GM19372 (cell line): Measurements from ENCODE around the gene FIG4.
"Not testable (repeated sequence)": the region's sequence is repeated elsewhere in the genome, so short reads cannot be mapped to it uniquely, and the experiment has no call there.

Experiments
- ATAC-seq: cut with Tn5 transposase; IDR thresholded peaks from one replicate; pipeline ENCODE4 v1.9.1; 2021; ENCODE audit warnings: mild to moderate bottlenecking, low read depth, moderate library complexity; ENCODE audit not compliant: unreplicated experiment

Gene FIG4

DNA sequence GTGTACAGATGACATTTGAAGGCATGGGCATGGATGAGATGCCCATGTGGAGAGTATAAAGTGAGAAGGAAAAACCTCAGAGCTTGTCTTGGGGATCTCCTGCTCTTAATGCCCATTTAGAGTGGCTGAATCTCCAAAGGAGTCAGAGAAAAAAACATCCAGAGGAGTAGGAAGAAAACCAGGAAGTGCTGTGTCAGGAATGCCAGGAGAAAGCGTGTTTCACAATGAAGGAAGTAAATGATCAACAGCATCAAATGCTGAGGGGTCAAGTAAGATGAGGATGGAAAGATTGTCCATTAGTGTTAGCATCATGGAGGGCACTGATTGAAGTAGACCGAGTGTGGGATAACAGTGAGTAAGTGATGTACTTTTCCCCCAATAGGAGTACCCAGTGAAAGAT is 56.1 kb downstream of the FIG4 start:
- ATAC-seq = no peak

DNA sequence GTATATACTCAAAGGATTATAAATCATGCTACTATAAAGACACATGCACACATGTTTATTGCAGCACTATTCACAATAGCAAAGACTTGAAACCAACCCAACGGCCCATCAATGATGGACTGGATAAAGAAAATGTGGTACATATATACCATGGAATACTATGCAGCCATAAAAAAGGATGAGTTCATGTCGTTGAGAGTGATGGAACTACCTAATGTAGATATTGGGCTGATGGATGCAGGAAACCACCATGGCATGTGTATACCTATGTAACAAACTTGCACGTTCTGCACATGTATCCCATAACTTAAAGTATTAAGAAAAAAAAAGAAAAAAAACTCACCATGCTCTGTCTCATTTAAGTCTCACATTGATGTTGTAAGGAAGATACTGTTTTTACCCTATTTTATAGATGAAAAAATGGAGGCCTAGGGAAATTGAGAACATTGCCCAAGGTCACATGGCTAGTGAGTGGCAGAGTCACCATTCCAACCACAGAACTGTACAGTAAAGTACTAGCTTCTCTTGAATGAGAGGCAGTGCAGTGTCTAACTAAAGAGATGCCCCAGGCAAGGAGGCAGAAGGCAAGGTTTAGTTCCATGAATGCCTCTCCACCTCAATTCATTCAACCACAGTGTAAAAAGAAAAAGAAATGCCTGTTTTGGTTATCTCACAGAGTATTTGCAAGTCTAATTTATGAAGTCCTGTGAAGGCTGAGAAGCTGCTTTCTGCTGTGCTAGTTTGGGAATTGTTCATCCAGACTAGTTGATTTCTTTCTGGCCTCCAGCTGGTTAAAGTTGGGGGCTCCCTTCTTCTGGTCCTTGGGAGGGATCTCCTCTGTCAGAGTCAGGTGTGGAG is 68.2 kb downstream of the FIG4 start:
- ATAC-seq = no peak

DNA sequence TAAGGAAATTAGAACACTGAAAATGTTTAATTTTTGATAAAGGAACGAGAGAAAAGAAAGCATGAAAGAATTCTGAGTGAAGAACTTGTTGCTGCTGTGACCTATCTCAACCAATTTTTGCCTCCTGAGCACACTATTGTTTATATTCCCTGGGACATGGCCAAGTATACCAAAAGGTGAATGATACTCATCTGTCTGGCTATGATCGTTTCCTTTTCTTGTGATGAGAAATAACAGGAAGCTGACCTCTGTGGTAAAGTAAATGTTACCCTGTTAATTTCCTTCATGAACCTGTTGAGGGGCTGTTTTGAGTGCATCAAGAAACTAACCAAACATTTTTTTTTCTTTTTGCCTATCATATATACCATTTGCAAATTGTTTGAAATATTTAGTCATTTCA is 69.1 kb downstream of the FIG4 start:
- no peak for ATAC-seq

DNA sequence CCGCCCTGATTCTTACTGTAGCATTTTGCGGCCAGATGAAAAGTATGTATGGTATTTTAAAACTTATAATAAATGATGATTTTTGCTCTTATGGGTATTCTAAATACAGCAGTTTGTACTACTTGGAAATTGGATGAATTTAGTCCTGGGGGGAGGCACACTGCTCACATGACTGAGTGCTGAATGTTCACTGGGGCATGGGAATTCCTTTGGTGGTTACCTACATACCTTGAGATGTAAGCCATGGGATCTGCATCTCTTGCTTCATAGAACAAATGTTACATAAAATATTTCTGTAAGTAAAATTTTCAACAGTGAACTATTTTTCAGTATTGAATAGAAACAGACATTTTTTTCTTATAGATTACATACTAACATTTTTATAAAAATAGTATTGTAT is 71.1 kb downstream of the FIG4 start:
- no peak for ATAC-seq

DNA sequence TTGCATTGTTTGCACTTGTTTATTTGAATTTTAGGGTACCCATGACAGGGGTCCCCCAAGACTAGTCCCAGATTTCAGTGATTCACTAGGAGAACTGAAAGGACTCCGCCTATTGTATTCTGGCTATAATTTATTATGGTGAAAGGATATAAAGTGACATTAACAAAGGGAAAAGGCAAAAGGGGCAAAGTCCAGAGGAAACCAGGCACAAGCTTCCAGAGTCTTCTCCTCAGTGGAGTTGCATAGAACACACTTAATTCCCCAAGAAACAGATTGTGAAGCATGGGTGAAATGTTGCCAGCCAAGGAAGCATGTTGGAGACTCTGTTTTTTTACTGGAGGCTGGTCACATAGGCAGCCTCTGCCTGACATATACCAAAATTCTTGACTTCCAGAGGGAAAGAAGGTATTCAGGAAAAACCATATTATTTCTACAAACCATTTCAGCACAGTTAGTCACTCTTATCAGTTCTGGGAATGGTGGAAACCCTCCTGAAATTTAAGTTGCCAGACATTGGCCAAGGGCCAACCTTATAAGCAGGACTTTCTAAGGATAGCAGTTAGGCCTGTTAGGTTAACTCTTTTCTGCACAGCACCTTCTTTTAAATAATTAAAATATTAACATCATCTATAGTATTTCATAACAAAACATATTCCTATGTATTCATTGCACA is 71.8 kb downstream of the FIG4 start:
- ATAC-seq = no peak

DNA sequence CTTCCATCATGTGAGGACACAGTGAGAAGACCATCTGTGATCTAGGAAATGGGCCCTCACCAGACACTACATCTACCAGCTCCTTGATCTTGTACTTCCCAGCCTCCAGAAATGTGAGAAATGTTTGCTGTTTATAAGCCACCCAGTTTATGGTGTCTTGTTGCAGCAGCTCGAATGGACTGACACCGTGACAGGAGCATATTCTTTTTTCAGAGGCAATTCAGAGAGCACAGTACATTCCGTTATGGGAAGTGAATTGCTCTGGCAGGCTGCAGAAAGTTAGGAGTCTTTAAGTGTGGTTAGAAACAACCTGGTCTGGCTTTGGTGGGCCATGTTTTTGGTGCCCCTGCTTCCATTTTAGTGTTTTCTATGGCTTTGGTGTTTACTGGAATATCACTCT is 75.1 kb downstream of the FIG4 start:
- ATAC-seq = no peak

DNA sequence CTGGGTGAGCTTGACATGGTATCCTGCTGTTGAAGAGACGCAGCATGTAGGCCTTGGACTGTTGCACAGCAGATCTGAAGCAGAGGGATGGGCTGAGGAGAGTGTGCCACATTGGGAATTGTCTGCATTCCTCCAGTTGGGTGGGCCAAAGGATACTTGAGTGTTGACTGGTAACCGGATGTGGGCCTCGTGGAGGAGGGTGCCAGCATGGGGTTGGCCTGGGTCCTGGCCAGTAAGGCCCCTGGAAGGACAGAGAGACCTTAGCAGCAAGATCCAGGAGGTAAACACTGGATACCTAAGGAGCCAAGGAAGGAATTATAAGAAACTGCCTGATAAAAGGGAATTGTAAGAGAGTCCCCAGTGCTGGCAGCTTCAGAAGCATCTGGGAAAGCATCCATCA is 76.9 kb downstream of the FIG4 start:
- no peak for ATAC-seq

DNA sequence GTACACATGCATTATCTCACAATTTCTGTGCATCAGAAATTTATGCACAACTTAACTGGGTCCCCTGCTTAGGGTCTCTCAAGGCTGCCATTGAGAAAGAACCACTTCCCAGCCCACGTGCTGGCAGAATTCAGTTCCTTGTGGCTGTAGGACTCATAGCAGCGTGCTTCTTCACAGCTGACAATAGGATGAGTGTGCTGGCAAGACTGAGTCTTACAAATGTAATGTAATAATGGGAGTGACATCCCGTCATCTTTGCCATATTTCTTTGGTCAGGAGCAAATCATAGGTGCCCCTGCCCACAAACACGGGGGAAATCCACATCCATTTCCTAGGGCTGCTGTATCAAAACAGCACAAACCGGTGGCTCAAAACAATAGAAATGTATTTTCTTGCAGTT is 77.4 kb downstream of the FIG4 start:
- ATAC-seq = no peak

DNA sequence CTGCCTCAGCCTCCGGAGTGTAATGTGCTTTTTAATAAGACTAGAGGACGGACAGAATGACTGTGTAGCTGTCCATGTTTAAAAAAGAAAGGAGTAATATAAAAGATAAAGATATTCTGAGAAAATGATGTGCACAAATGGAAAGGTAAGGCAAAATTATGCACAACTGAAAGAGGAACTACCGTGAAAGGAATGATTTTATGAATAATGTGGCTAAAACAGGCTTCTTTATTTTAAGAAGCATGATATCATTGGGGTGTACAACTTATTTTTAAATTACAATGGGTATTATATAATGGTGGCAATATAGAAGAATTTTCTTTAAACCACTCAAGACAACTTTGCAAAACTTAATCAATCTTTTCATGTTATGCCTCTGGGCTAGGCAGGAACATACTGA is 78.1 kb downstream of the FIG4 start:
- no peak for ATAC-seq

DNA sequence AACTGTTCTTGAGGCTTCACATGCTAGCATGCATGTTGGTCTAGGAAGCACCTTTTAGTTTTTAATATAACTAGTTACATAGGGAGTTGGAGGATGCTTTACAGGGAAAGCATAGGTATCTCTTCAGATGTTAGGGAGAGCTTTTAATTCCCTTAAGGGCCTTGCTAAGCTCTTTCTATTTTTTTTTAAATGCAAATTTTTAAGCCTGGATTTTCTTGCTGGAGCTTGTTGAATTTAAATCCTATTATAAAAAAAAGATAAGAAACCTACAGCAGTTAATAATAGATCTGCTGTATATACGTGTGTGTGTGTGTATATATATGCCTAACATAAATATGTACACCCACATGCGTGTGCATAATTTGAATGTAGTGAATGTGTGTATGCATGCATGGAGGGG is 79.0 kb downstream of the FIG4 start:
- no peak for ATAC-seq

DNA sequence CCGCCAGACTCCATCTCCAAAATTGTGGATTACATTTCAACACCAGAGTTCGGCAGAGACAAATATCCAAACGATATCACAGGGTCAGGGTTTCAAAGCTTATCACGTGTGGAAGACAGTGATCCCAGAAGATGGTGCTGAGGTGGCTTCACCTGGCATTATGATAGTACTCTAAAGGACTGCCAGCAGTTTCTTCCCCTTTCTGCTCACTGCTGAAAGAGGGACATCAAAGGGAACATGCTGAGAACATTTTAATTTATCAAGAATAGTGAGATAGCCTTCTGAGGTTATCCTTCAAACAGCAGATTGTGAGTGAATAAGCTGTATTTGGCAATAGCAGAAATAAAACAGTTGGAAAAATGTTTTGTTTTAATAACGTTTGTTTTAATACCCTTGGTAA is 79.7 kb downstream of the FIG4 start:
- no peak for ATAC-seq

DNA sequence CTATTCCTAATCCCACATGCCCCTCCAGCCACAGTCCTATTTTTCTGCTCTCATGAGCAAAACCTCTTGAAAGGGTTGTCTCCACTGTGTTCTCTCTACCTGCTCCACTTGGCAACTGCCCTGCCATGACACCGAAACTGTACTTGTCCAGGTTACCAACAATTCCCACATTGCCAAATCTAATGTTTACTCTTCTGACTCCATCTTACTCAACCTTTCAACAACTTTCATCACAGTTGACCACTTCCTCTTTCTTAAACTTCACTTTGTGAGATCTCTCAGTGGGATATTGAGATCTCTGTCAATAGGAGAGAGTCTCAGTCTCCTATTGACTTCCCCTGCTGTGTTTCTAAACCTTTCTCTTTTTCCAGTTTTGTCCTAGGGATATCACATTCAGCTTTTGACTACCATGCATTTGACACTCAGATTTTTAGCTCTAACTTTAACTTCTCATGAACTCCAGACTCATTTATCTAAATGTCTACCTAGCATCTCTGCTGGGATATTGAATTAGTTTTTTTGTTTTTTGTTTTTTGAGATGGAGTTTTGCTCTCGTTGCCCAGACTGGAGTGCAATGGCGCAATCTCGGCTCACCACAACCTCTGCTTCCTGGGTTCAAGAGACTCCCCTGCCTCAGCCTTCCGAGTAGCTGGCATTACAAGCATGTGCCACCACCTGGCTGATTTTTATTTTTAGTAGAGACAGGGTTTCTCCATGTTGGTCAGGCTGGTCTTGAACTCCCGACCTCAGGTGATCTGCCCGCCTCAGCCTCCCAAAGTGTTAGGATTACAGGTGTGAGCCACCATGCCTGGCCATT is 81.1 kb downstream of the FIG4 start:
- not testable (repeated sequence) for ATAC-seq

DNA sequence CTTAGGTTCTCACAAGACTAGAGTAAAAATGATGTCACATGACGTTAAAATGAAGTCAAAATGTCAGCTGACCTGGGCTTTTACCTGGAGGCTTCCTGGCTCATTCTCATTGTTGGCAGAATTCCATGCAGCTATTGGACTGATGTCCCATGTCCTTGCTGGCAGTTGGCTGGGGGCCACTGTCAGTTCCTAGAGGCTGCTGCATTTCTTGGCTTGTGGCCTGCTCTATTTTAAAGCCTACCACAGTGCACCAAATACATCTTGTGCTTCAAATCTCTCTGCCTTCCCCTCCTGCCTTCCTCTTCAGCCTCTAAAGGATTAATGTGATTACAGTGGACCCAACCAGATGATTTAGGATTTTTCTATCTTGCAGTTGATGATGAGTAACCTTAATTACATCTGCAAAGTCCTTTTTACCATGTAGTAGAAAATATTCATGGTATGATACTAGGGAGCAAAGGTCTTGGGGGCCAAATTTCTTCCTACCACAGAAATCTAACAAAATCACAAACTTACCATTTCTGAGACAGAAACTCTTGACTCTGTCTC is 81.9 kb downstream of the FIG4 start:
- no peak for ATAC-seq

DNA sequence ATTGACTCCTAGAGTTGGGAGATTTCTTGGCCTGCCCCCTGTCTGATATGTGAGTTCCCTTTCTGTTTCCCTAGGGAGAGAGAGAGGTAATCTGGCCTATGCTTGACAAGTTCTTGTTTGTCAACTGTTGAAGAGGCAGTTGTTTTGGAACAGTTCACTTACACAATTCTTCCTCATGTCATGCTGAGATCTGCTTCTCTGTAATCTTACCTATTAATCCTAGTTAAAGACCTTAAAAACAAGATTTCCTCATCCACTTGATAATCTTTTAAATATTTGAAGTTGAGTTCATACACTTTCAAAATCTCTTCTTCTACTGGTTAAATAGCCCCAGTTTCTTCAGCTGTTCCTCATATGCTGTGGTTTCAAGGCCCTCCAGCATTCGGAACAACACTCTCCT is 89.9 kb downstream of the FIG4 start:
- no peak for ATAC-seq

DNA sequence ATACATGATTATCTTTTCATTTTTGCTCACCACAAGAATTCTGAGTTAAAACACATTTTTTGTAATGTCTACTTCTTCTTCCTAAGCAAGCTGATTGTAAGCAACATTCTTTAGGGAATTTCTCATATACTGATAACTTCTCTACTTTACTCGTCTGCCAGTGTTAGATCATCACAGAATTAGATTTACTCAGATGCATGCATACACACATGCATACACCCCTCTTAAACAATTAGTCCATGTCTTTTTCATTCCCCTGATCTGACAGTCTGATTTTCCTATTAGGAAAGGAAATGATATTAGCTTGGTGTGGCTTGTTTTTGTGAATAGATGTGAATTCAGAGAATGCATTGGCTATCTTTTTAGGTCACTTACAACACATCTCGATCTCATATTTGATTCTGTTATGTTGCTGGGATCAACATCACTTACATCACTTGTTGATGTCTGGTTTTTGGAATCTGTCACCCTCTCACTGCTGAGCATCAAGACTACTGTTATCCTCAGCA is 91.4 kb downstream of the FIG4 start:
- no peak for ATAC-seq

DNA sequence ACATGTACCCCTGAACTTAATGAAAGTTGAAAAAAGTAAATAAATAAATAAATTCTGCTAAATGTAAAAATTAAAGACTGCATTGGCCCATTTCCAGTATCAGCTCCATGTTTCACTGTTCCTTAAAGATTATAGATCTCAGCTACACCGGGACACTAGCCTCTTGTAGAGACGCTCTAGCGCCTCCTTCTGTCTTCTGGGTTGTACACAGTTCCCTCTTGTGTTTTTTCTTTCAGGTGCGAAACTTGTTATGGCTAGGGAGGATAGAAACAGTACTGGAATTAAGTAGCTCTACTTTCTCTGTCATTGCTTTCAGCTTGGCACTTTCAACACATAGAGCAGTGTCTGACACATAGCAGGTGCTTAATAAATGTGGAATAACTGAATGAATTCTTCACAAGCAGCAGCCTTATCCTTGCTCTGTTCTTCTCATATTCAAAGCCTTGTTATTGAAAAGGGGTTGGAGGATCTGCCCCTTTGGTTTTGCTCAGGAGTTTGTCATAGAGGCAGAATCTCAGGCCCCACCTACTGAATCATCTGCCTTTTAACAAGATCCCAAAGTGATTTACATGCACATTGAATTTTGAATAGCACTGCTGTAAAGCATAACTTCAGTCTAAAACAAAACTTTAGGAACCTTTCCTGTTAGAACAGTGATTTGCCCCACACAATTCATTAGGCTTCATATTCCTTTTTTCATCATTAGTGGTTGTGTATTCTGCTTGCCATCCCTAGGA is 92.3 kb downstream of the FIG4 start:
- no peak for ATAC-seq

DNA sequence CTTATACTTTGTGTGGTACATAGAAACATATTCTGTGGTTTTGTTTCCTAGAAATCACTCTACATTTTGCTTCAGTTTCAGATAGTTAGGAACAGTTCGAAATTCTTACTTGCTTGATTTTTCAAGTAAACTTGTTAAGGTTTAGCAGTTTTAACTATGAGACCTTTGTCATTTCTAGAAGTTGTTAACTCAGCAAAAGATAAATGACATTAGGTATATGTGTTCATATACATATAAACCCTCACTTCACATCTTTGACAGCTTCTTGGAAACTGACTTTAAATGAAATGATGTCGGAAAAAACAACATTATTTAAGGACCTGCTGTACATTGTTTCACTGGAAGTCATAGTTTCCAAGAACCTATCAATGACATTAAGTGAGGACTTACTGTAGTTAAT is 96.2 kb downstream of the FIG4 start:
- no peak for ATAC-seq

DNA sequence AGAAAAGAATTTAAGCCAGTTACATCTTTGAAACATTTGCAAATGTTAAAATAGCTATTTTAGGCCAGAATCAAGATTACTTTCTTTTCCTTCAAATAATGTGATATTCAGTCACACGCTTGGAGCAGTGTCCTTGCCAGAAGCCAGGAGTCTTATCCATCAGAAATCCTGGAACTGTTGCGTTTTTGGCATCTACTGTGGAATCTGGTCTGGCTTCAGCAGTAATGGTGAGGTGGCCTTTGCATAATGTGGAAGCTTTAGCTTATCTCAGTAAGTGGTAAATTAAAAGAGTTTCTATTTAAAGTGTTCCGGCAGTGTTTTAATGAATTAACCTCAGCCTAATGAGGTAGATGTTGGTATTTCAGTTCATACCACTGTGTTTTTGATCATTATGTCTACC is 97.6 kb downstream of the FIG4 start:
- ATAC-seq = no peak

DNA sequence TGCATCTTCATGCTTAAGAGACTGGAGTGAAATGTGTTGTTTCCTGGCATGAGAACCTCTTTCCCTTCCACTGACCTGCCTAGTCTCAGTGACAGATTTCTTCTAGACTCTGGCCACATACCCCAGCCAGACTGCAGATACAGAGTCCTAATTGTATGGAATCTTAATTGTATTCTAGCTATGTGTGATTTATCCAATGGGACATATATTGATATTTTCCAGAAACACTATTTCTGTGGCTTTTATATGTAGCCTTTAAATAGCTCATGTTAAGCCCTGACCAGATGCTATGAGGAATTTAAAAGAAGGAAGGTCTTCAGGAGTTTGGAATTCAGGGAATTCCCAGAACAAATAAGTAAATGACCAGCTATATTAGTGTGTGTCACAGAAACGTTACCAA is 99.0 kb downstream of the FIG4 start:
- no peak for ATAC-seq

DNA sequence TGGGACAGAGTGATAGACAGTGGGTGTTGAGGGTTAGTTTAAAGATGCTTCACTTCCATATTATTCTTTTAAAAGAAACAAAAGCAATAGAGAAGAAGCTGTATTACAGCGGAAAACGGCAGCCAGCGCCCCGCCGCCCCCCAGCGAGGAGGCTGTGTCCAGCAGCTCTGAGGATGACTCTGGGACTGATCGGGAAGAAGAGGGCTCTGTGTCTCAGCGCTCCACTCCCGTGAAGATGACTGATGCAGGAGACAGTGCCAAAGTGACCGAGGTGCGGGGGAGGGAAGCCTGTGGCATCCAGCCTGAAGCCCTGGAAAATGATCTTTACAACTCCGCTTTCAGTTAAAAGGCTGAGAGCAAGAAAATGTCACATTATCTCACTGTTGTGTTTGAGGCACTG is 100.2 kb downstream of the FIG4 start:
- ATAC-seq = no peak
